A549 treated with DMSO at 1 μM for 4 hours (cell line): ENCODE data around the gene PSTPIP1. TPM values are rescaled to one million over a fixed set of nuclear protein-coding genes. Genes with fewer than 3 reads are reported as not detected.

Experiments
- total RNA-seq: library from RNA; stranded (reverse); fragments of 200-300 nt; extraction: Qiagen RNA extraction; gene quantifications from 5 replicates; pipeline ENCODE4 v1.2.3, GENCODE V29; 2022; ENCODE audit warnings: low read depth

Gene PSTPIP1
- not detected in 5 replicates for total RNA-seq

GRCh38 chr15:76994971-76995945 is at the start of gene PSTPIP1:
PSTPIP1 (plus strand) TSS chr15:76995126; CDS start chr15:76995574, 448 bp downstream.

GRCh38 chr15:77070495-77071304 is 75.8 kb downstream of the PSTPIP1 start, which contains the start of gene TSPAN3:
TSPAN3 (minus strand) TSS chr15:77071109; CDS start chr15:77070954, 155 bp downstream.

Other genes starting within 250 kb of the PSTPIP1 start
- 2.7 to 4.3 TPM (median 3.2 TPM) in 5 replicates for gene SCAPER, start 89.8 kb upstream of the PSTPIP1 start, total RNA-seq
- gene RCN2, start 63.4 kb upstream of the PSTPIP1 start, total RNA-seq: 54.2 to 81.3 TPM (median 64.4 TPM) in 5 replicates
- gene TSPAN3, start 76.0 kb downstream of the PSTPIP1 start, total RNA-seq: 357 to 499 TPM (median 457 TPM) in 5 replicates